Endodermal cell (in vitro differentiated cells): ENCODE results near the gene FAM83D. TPM values are rescaled to one million over a fixed set of nuclear protein-coding genes. Genes with fewer than 3 reads are reported as not detected.

Experiments
- DNase-seq: peaks from one replicate; pipeline ENCODE4 v3.0.0-alpha.2; 2017
- H3K27ac ChIP-seq: 2 replicates; pipeline ENCODE4 v1.5.1; 2013; ENCODE audit warnings: mild to moderate bottlenecking, low read depth, low read length, moderate library complexity
- H3K27me3 ChIP-seq: 2 replicates; pipeline ENCODE4 v1.6.1; 2013; ENCODE audit warnings: mild to moderate bottlenecking, low read length, moderate library complexity; ENCODE audit not compliant: insufficient read depth, control insufficient read depth, poor library complexity, severe bottlenecking
- H3K36me3 ChIP-seq: 2 replicates; pipeline ENCODE4 v1.7.0; 2013; ENCODE audit warnings: mild to moderate bottlenecking, low read length, moderate library complexity; ENCODE audit not compliant: control insufficient read depth, insufficient read depth
- H3K4me1 ChIP-seq: one replicate; pipeline ENCODE4 v1.7.0; 2013; ENCODE audit warnings: low read length; ENCODE audit not compliant: control insufficient read depth, insufficient read depth
- H3K4me3 ChIP-seq: 2 replicates; pipeline ENCODE4 v1.5.1; 2013; ENCODE audit warnings: mild to moderate bottlenecking, low read length, moderate library complexity
- H3K9ac ChIP-seq: 2 replicates; pipeline ENCODE4 v1.6.1; 2013; ENCODE audit warnings: mild to moderate bottlenecking, low read length, moderate library complexity; ENCODE audit not compliant: poor library complexity, severe bottlenecking; ENCODE audit errors: extremely low read depth
- H3K9me3 ChIP-seq: 2 replicates; pipeline ENCODE4 v1.6.1; 2013; ENCODE audit warnings: mild to moderate bottlenecking, low read length, moderate library complexity; ENCODE audit not compliant: control insufficient read depth
- H3K27ac Mint-ChIP-seq: 2 replicates; pipeline ENCODE4 v1.8.0; 2020; ENCODE audit warnings: mixed read lengths
- H3K27me3 Mint-ChIP-seq: 2 replicates; pipeline ENCODE4 v1.8.0; 2021; ENCODE audit warnings: mild to moderate bottlenecking, mixed read lengths; ENCODE audit not compliant: insufficient read depth
- H3K36me3 Mint-ChIP-seq: 2 replicates; pipeline ENCODE4 v1.8.0; 2020; ENCODE audit warnings: low read depth, mixed read lengths
- H3K4me1 Mint-ChIP-seq: 2 replicates; pipeline ENCODE4 v1.8.0; 2020; ENCODE audit warnings: mixed read lengths
- H3K4me3 Mint-ChIP-seq: 2 replicates; pipeline ENCODE4 v1.8.0; 2020; ENCODE audit warnings: mild to moderate bottlenecking, moderate library complexity, mixed read lengths
- H3K9me3 Mint-ChIP-seq: 2 replicates; pipeline ENCODE4 v1.8.0; 2020; ENCODE audit warnings: mild to moderate bottlenecking, mixed read lengths
- whole genome bisulfite sequencing, 2 experiments: methylation state at CpG; one replicate each; pipeline versions ENCODE4 v1.1.5 to v1.1.7; 2013; ENCODE audit warnings: missing lambda C conversion rate in 2 of 2, mixed read lengths in 1 of 2; ENCODE audit not compliant: insufficient coverage in 1 of 2, insufficient read length in 1 of 2; 5-methylcytosine and 5-hydroxymethylcytosine counted together
- total RNA-seq, 2 donors: library from RNA; stranded (reverse); fragmentation: NEBNext Ultra II Directional in 1 of 2; extraction: Animal tissue kit (Norgen Biotek cat#: 25700) in 1 of 2; gene quantifications; 2 replicates in 1 of 2; 3 replicates in 1 of 2; pipeline ENCODE4 v1.2.1, GENCODE V29; 2021
- TF ChIP-seq, protein P1 (sequence below): fragments of 200-600 bp; sonication (generic); conservative IDR thresholded peaks from 2 replicates; pipeline ENCODE4 v1.5.0; 2021; ENCODE audit warnings: antibody characterized with exemption, mild to moderate bottlenecking

The FAM83D gene
- total RNA-seq, 2 donors from 2014 or later: 34.8 to 39.9 TPM

DNA sequence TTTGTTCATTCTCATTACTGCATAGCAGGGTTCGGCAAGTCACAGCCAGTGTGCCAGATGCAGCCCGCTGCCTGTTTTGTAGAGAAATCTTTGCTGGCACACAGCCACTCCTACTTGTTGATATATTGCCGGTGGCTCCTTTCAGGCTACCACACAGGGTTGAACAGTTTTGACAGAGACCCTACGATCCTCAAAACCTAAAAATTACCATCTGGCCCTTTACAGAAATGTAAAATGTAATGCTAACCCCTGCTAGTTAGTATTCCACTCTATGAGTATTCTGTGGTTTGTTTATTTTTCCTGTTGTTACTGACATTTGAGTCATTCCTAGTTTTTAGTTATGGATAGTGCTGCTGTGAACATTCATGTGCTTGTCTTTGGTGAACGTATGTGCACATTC is 47.4 kb downstream of the FAM83D start:
- Histone ChIP-seq H3K9ac (no peak overlapping the region), H3K36me3 (peaks cover 50% of the 10 kb centered on the region), H3K9me3 (no peaks in the 10 kb centered on the region), H3K27ac (no peak overlapping the region), H3K27me3 (no peaks in the 10 kb centered on the region), H3K4me3 (no peak overlapping the region), H3K4me1 (no peaks in the 10 kb centered on the region)
- Mint-ChIP-seq H3K27me3 (no peaks in the 10 kb centered on the region), H3K4me3 (no peak overlapping the region), H3K27ac (no peak overlapping the region), H3K4me1 (no peaks in the 10 kb centered on the region), H3K9me3 (no peaks in the 10 kb centered on the region), H3K36me3 (peaks cover 20% of the 10 kb centered on the region)
- WGBS, 2 experiments: 91 to 93% methylated on average over 4 to 5 of the region's 5 CpGs
- DNase-seq: no peak
- TF ChIP-seq, protein P1, sequence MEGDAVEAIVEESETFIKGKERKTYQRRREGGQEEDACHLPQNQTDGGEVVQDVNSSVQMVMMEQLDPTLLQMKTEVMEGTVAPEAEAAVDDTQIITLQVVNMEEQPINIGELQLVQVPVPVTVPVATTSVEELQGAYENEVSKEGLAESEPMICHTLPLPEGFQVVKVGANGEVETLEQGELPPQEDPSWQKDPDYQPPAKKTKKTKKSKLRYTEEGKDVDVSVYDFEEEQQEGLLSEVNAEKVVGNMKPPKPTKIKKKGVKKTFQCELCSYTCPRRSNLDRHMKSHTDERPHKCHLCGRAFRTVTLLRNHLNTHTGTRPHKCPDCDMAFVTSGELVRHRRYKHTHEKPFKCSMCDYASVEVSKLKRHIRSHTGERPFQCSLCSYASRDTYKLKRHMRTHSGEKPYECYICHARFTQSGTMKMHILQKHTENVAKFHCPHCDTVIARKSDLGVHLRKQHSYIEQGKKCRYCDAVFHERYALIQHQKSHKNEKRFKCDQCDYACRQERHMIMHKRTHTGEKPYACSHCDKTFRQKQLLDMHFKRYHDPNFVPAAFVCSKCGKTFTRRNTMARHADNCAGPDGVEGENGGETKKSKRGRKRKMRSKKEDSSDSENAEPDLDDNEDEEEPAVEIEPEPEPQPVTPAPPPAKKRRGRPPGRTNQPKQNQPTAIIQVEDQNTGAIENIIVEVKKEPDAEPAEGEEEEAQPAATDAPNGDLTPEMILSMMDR: no peak

DNA sequence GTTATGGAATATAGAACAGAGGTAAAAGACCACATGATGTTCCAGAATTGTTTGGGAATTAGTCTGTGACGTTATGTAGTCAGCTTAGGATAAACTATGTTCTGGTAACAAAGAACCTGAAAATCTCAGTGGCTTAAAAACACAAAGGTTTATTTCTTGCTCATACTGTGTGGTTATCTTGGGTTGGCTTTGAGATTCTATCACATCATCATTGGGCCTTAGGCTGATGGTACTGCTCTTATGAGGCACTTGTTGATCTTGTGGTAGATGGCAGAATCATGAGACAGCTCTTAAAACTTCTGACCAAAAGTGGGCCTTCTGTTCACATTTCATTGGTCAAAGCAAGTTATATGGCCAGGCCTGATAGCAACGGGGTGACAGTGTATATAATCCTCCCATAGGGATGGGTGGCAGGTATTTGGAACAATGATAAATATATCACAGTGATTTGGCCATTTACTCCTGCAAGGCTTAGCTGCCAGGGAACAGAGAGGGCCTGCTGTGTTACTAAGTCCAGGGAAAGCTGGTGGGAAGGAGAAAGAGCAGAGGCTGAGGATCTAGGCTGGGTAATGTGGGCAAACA is 49.4 kb downstream of the FAM83D start:
- no peak overlapping the region for H3K9ac ChIP-seq
- H3K36me3 ChIP-seq: peaks cover 39% of the 10 kb centered on the region
- no peaks in the 10 kb centered on the region for H3K4me1 Mint-ChIP-seq
- H3K9me3 ChIP-seq: no peaks in the 10 kb centered on the region
- no peak for DNase-seq
- no peaks in the 10 kb centered on the region for H3K27me3 ChIP-seq
- TF ChIP-seq, protein P1: no peak
- H3K9me3 Mint-ChIP-seq: no peaks in the 10 kb centered on the region
- no peak overlapping the region for H3K27ac Mint-ChIP-seq
- H3K27me3 Mint-ChIP-seq: no peaks in the 10 kb centered on the region
- no peak overlapping the region for H3K4me3 ChIP-seq
- no peak overlapping the region for H3K27ac ChIP-seq
- no peaks in the 10 kb centered on the region for H3K4me1 ChIP-seq
- H3K4me3 Mint-ChIP-seq: no peak overlapping the region
- peaks cover 8% of the 10 kb centered on the region for H3K36me3 Mint-ChIP-seq
- WGBS, 2 experiments: 88 to 100% methylated on average over 1 to 2 of the region's 2 CpGs

DNA sequence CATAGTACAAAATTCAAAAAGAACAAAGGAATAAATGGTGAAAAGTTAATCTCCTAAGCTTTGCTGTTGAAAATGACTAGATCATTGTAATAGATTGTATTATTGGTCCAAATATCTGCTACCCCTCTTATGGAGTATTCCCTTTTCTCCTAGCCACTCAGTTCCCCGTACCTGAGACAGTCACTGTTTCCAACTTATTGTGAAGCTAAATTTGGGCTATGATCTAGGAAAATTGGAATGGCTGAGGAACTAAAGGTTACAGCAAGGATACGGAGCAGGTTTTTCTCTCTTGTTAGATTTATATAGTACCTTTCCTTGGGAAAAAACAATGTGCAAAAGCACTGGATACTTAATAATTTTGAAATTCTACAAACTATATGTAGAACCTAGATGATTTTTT is 53.2 kb downstream of the FAM83D start:
- H3K27ac ChIP-seq: no peak overlapping the region
- TF ChIP-seq, protein P1: no peak

More for the DNA sequence above, 53.2 kb downstream of the FAM83D start:
- H3K4me3 ChIP-seq: no peak overlapping the region
- no peaks in the 10 kb centered on the region for H3K27me3 ChIP-seq
- H3K4me1 ChIP-seq: no peaks in the 10 kb centered on the region
- Mint-ChIP-seq H3K27me3 (no peaks in the 10 kb centered on the region), H3K36me3 (peaks cover 4% of the 10 kb centered on the region), H3K4me3 (no peak overlapping the region), H3K9me3 (no peaks in the 10 kb centered on the region), H3K27ac (no peak overlapping the region), H3K4me1 (peaks cover 5% of the 10 kb centered on the region)
- H3K9me3 ChIP-seq: no peaks in the 10 kb centered on the region
- H3K9ac ChIP-seq: no peak overlapping the region
- no peak for DNase-seq
- 93% methylated on average over 2 of the region's 2 CpGs; no CpG with 5 or more reads in 1 of the 2 experiments for WGBS, 2 experiments
- peaks cover 34% of the 10 kb centered on the region for H3K36me3 ChIP-seq
